H1 (cell line): ENCODE data around the gene AIFM2. TPM values are rescaled to one million over a fixed set of nuclear protein-coding genes. Genes with fewer than 3 reads are reported as not detected.

Source experiments
- CTCF ChIA-PET: fragments of 300-600 bp; sonication (Branson Sonifier 250); formaldehyde crosslinking; loops from one replicate; lab custom pipeline; 2021; ENCODE audit not compliant: partially characterized antibody; lab: Charles Lee
- POLR2A ChIA-PET: fragments of 300-600 bp; sonication (Branson Sonifier 250); formaldehyde crosslinking; loops from one replicate; lab custom pipeline; 2021; ENCODE audit warnings: inconsistent platforms; ENCODE audit not compliant: partially characterized antibody; lab: Charles Lee
- DNase-seq, 2 experiments: peaks; one replicate each; pipeline versions ENCODE4 v3.0.0 to v3.0.0-alpha.2; 2010 to 2022; ENCODE audit warnings: low spot score in 2 of 2, low read depth in 1 of 2, mixed read lengths in 1 of 2
- FAIRE-seq: peaks from 2 replicates; lab custom pipeline; 2011; peaks lifted over from hg19 to GRCh38; lab: Jason Lieb, UNC
- H2AFZ ChIP-seq: 2 replicates; pipeline ENCODE4 v1.8.1; 2012; ENCODE audit warnings: low read length, inconsistent platforms
- H2AK5ac ChIP-seq: 2 replicates; pipeline ENCODE4 v1.6.1; 2013; ENCODE audit warnings: low read depth, low read length
- H2BK120ac ChIP-seq: replicated peaks from 2 replicates; pipeline ENCODE3; 2013; ENCODE audit warnings: low read depth, low read length, inconsistent platforms
- H2BK12ac ChIP-seq: 2 replicates; pipeline ENCODE4 v1.6.1; 2013; ENCODE audit warnings: low read depth, low read length
- H2BK15ac ChIP-seq: 2 replicates; pipeline ENCODE4 v1.6.1; 2013; ENCODE audit warnings: low read length
- H2BK20ac ChIP-seq: 2 replicates; pipeline ENCODE4 v1.6.1; 2013; ENCODE audit warnings: low read length
- H2BK5ac ChIP-seq: 2 replicates; pipeline ENCODE4 v1.6.1; 2013; ENCODE audit warnings: low read depth, low read length
- H3K14ac ChIP-seq: 2 replicates; pipeline ENCODE4 v1.6.1; 2013; ENCODE audit warnings: inconsistent platforms; ENCODE audit not compliant: insufficient read length
- H3K18ac ChIP-seq: 2 replicates; pipeline ENCODE4 v1.6.1; 2013; ENCODE audit warnings: low read length; ENCODE audit errors: extremely low read depth
- H3K23ac ChIP-seq: 2 replicates; pipeline ENCODE4 v1.6.1; 2013; ENCODE audit warnings: inconsistent platforms; ENCODE audit not compliant: insufficient read length
- H3K23me2 ChIP-seq: 2 replicates; pipeline ENCODE4 v1.6.1; 2013; ENCODE audit warnings: low read depth, low read length
- H3K27ac ChIP-seq: 2 replicates; pipeline ENCODE4 v1.6.1; 2011; ENCODE audit warnings: low read depth, low read length, inconsistent platforms
- H3K27me3 ChIP-seq, 4 experiments: replicated peaks in 1 of 4; 1 replicate in 1 of 4; 2 replicates in 3 of 4; pipeline versions ENCODE4 v1.6.1 to v1.8.1; 2011 to 2013; ENCODE audit warnings: low read length in 3 of 4, mild to moderate bottlenecking in 3 of 4, inconsistent platforms in 2 of 4, mixed read lengths in 2 of 4, moderate library complexity in 1 of 4; ENCODE audit not compliant: control insufficient read depth in 3 of 4, insufficient read depth in 3 of 4; ENCODE audit errors: extremely low read depth in 1 of 4
- H3K36me3 ChIP-seq, 4 experiments: 2 replicates each; pipeline versions ENCODE4 v1.6.1 to v1.8.1; 2011 to 2013; ENCODE audit warnings: mild to moderate bottlenecking in 4 of 4, low read length in 3 of 4, moderate library complexity in 2 of 4, control low read depth in 1 of 4, inconsistent platforms in 1 of 4; ENCODE audit not compliant: insufficient read depth in 4 of 4, control insufficient read depth in 2 of 4
- H3K4ac ChIP-seq: replicated peaks from 2 replicates; pipeline ENCODE3; 2013; ENCODE audit warnings: low read length, low read depth, mixed read lengths, inconsistent platforms; ENCODE audit not compliant: insufficient read length
- H3K4me1 ChIP-seq, 4 experiments: replicated peaks in 1 of 4; 1 replicate in 1 of 4; 2 replicates in 3 of 4; pipeline versions ENCODE4 v1.6.1 to v1.8.1; 2011 to 2013; ENCODE audit warnings: low read length in 3 of 4, inconsistent platforms in 2 of 4, mixed read lengths in 1 of 4; ENCODE audit not compliant: insufficient read depth in 4 of 4, control insufficient read depth in 3 of 4
- H3K4me2 ChIP-seq, 2 experiments: 2 replicates each; pipeline versions ENCODE4 v1.6.1 to v1.8.1; 2011 to 2013; ENCODE audit warnings: low read depth in 2 of 2, low read length in 2 of 2, control low read depth in 1 of 2, inconsistent platforms in 1 of 2, mild to moderate bottlenecking in 1 of 2; ENCODE audit not compliant: insufficient read depth in 1 of 2
- H3K4me3 ChIP-seq, 4 experiments: fragments of 200-600, 300-600 bp in 1 of 4; sonication (generic), shearing (Covaris generic), sonication (Bioruptor Twin) in 1 of 4; 2 replicates each; pipeline versions ENCODE4 v1.5.1 to v1.8.1; 2011 to 2016; ENCODE audit warnings: low read length in 4 of 4, low read depth in 3 of 4, control low read depth in 2 of 4, inconsistent platforms in 2 of 4, mild to moderate bottlenecking in 2 of 4, mixed read lengths in 1 of 4, moderate library complexity in 1 of 4; ENCODE audit not compliant: insufficient read depth in 2 of 4; ENCODE audit errors: extremely low read depth in 1 of 4
- H3K56ac ChIP-seq: replicated peaks from 2 replicates; pipeline ENCODE3; 2013; ENCODE audit warnings: low read depth, mild to moderate bottlenecking, mixed read lengths, low read length, inconsistent platforms; ENCODE audit not compliant: insufficient read length
- H3K79me1 ChIP-seq: 2 replicates; pipeline ENCODE4 v1.6.1; 2013; ENCODE audit warnings: low read depth, low read length, control low read depth
- H3K79me2 ChIP-seq, 2 experiments: 2 replicates each; pipeline versions ENCODE4 v1.6.1 to v1.8.1; 2012 to 2013; ENCODE audit warnings: low read length in 2 of 2, mild to moderate bottlenecking in 2 of 2, inconsistent platforms in 1 of 2; ENCODE audit not compliant: insufficient read depth in 2 of 2, control insufficient read depth in 1 of 2
- H3K9ac ChIP-seq, 4 experiments: replicated peaks in 1 of 4; 1 replicate in 1 of 4; 2 replicates in 3 of 4; pipeline versions ENCODE4 v1.6.1 to v1.8.1; 2011 to 2013; ENCODE audit warnings: low read depth in 3 of 4, low read length in 3 of 4, control low read depth in 2 of 4, mild to moderate bottlenecking in 2 of 4, moderate library complexity in 2 of 4, inconsistent platforms in 1 of 4; ENCODE audit errors: extremely low read depth in 1 of 4
- H3K9me3 ChIP-seq, 2 experiments: 2 replicates each; pipeline versions ENCODE4 v1.6.1 to v1.8.1; 2012 to 2013; ENCODE audit warnings: mild to moderate bottlenecking in 2 of 2, moderate library complexity in 2 of 2, control low read depth in 1 of 2, inconsistent platforms in 1 of 2, low read depth in 1 of 2, low read length in 1 of 2, mixed read lengths in 1 of 2; ENCODE audit not compliant: insufficient read depth in 2 of 2
- H4K20me1 ChIP-seq, 2 experiments: replicated peaks in 1 of 2; 2 replicates each; pipeline versions ENCODE3 to v1.8.1; 2011 to 2013; ENCODE audit warnings: inconsistent platforms in 2 of 2, low read length in 2 of 2, mild to moderate bottlenecking in 1 of 2; ENCODE audit not compliant: insufficient read depth in 2 of 2, control insufficient read depth in 1 of 2
- H4K5ac ChIP-seq: 2 replicates; pipeline ENCODE4 v1.6.1; 2013; ENCODE audit warnings: low read length, low read depth, mixed read lengths, inconsistent platforms; ENCODE audit not compliant: insufficient read length
- H4K8ac ChIP-seq: 2 replicates; pipeline ENCODE4 v1.8.0; 2013; ENCODE audit warnings: mild to moderate bottlenecking, moderate library complexity, low read length, inconsistent platforms; ENCODE audit not compliant: insufficient read depth; ENCODE audit errors: extremely low read depth
- H4K91ac ChIP-seq: replicated peaks from 2 replicates; pipeline ENCODE3; 2013; ENCODE audit warnings: low read length, mixed read lengths, inconsistent platforms; ENCODE audit not compliant: insufficient read length
- CHD2 ChIP-seq: IDR thresholded peaks from 2 replicates; pipeline ENCODE4 v1.6.1; 2012; ENCODE audit warnings: low read length, improper control_type of control experiment
- NANOG ChIP-seq: IDR thresholded peaks from 2 replicates; pipeline ENCODE4 v1.6.1; 2011; ENCODE audit warnings: low read length, low read depth, mild to moderate bottlenecking, inconsistent platforms; ENCODE audit not compliant: insufficient read depth, poor library complexity, severe bottlenecking
- POLR2A ChIP-seq, 2 experiments: IDR thresholded peaks; 1 replicate in 1 of 2; 2 replicates in 1 of 2; pipeline ENCODE4 v1.6.1; 2011; ENCODE audit warnings: low read depth in 2 of 2, low read length in 2 of 2, mild to moderate bottlenecking in 2 of 2; ENCODE audit errors: control extremely low read depth in 1 of 2
- SIRT6 ChIP-seq: IDR thresholded peaks from one replicate; pipeline ENCODE4 v1.7.1; 2012; ENCODE audit warnings: low read length, inconsistent platforms
- TAF7 ChIP-seq: optimal IDR thresholded peaks from 2 replicates; pipeline ENCODE3; 2011; ENCODE audit warnings: low read depth, mild to moderate bottlenecking, inconsistent platforms, low read length, moderate library complexity, borderline replicate concordance
- TBP ChIP-seq: IDR thresholded peaks from 2 replicates; pipeline ENCODE4 v1.6.1; 2011; ENCODE audit warnings: low read depth, low read length, improper control_type of control experiment
- TCF12 ChIP-seq: IDR thresholded peaks from 2 replicates; pipeline ENCODE4 v1.6.1; 2011; ENCODE audit warnings: low read depth, mild to moderate bottlenecking, low read length
- WGBS, 2 experiments: shearing (Covaris generic) in 1 of 2; methylation state at CpG; one replicate each; pipeline versions ENCODE4 v1.1.6 to v1.1.7; 2013 to 2015; ENCODE audit warnings: low lambda C conversion rate in 2 of 2, mixed read lengths in 2 of 2, inconsistent platforms in 1 of 2, low coverage in 1 of 2, missing lambda C conversion rate in 1 of 2; ENCODE audit not compliant: insufficient replicate concordance in 2 of 2, insufficient coverage in 1 of 2, insufficient read length in 1 of 2; ENCODE audit errors: extremely low coverage in 1 of 2, missing lambda C conversion rate in 1 of 2; 5-methylcytosine and 5-hydroxymethylcytosine counted together
- polyA plus RNA-seq, 7 experiments: library from polyadenylated mRNA; depleted of rRNA in 3 of 7; stranded (reverse) in 5 of 7; unstranded in 2 of 7; fragments of >200 nt in 5 of 7; fragments of 200-250 nt in 2 of 7; gene quantifications; 1 replicate in 5 of 7; 2 replicates in 1 of 7; 4 replicates in 1 of 7; pipeline versions ENCODE4 v1.2.1 to v1.2.3, GENCODE V29; 2011 to 2013; ENCODE audit warnings: missing spikeins in 2 of 7, mixed read lengths in 2 of 7
- total RNA-seq: library from RNA; stranded (reverse); fragmentation: NEBNext Ultra II Directional; extraction: Animal tissue kit (Norgen Biotek cat#: 25700); gene quantifications from 2 replicates; pipeline ENCODE4 v1.2.1, GENCODE V29; 2021
- TF ChIP-seq, protein P1 (sequence below): IDR thresholded peaks from 2 replicates; pipeline ENCODE4 v1.6.1; 2011; ENCODE audit warnings: low read depth, mild to moderate bottlenecking, low read length; ENCODE audit not compliant: insufficient read depth

The AIFM2 gene
- total and polyA plus RNA-seq, 2 of the 8 experiments (the other 6 are each of a cell fraction or from before 2014, with no cell fraction given): 4.0 TPM

DNA sequence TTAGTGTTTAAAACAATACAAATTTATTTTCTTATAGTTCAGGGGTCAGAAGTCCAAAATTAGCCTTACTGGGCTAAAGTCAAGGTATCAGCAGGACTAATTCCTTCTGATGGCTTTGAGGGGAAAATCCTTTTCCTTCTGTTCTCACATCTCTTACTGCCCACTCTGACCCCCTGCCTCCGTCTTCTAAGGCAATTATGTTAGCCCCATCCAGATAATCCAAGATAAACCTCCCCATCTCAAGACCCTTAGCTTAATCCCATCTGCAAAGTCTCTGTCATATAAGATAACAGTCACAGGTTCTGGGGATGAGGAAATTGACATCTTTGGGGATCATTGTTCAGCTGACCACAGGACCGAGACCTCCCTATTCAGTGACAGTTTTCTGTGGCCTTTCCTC, 57.7 kb downstream of the AIFM2 start:
- no peaks in the 10 kb centered on the region for H3K79me2 ChIP-seq
- no peak overlapping the region for H2BK5ac ChIP-seq
- POLR2A ChIA-PET: interaction anchor here (1.8 kb wide), 1 partner anchor 21 kb away, joined by 4 read pairs; no protein-coding TSS in a partner anchor
- H3K27ac ChIP-seq: no peak overlapping the region
- no peaks in the 10 kb centered on the region for H3K36me3 ChIP-seq
- no peak overlapping the region for H3K18ac ChIP-seq
- no peak overlapping the region for H3K4me3 ChIP-seq
- no peak overlapping the region for H4K5ac ChIP-seq
- H2AFZ ChIP-seq: no peak overlapping the region
- no peak overlapping the region for H2BK120ac ChIP-seq
- no peak overlapping the region for H4K8ac ChIP-seq
- H3K9ac ChIP-seq: no peak overlapping the region
- FAIRE-seq (no peak), DNase-seq (no peak)
- H3K4me2 ChIP-seq: no peak overlapping the region
- no peak overlapping the region for H4K91ac ChIP-seq
- H3K27me3 ChIP-seq: 0 out of 7 replicates have a peak, but pooled peaks cover 0 to 2% (median 0%) of the 10 kb centered on the region in 4 experiments
- no peaks in the 10 kb centered on the region; the same call in 1 of the 2 replicates for H3K79me1 ChIP-seq
- TF ChIP-seq NANOG: no peak
- TF ChIP-seq TBP: no peak
- TF ChIP-seq CHD2: no peak
- TF ChIP-seq TCF12: no peak
- TF ChIP-seq POLR2A (IDR thresholded peaks at IDR 0.05; ENCODE audit: control extremely low read depth in 1 of 2, low read depth in 2 of 2, low read length in 2 of 2): no peak
- TF ChIP-seq SIRT6: no peak
- TF ChIP-seq, protein P1, sequence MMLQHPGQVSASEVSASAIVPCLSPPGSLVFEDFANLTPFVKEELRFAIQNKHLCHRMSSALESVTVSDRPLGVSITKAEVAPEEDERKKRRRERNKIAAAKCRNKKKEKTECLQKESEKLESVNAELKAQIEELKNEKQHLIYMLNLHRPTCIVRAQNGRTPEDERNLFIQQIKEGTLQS: no peak
- no peak for TF ChIP-seq TAF7
- no peak overlapping the region for H3K4ac ChIP-seq
- peaks cover 0 to 3% of the 10 kb centered on the region in 2 experiments for H4K20me1 ChIP-seq
- H3K9me3 ChIP-seq: no peaks in the 10 kb centered on the region
- no peaks in the 10 kb centered on the region; a peak in 4 of 7 replicates for H3K4me1 ChIP-seq
- no peaks in the 10 kb centered on the region for H3K23me2 ChIP-seq
- H3K14ac ChIP-seq: no peak overlapping the region
- no peak overlapping the region for H2BK20ac ChIP-seq
- no peak overlapping the region for H2BK15ac ChIP-seq
- no peak overlapping the region for H2BK12ac ChIP-seq
- no peak overlapping the region for H3K56ac ChIP-seq
- H2AK5ac ChIP-seq: no peak overlapping the region
- no peak overlapping the region for H3K23ac ChIP-seq
- CTCF ChIA-PET: interaction anchor here (1.2 to 2.1 kb wide), 2 partner anchors 32 to 78 kb away, joined by 3 to 4 read pairs; no protein-coding TSS in a partner anchor
- 74% methylated on average over 2 of the region's 2 CpGs; no CpG with 5 or more reads in 1 of the 2 experiments for WGBS, 2 experiments
